WTC11 (cell line): Measurements from ENCODE around the gene PROSER2.

ENCODE experiments used
- CREB1 ChIP-seq: sonication (generic); formaldehyde crosslinking; IDR thresholded peaks from 2 replicates; pipeline ENCODE4 v1.8.0; 2023; ENCODE audit warnings: mild to moderate bottlenecking, missing genetic modification reagents
- NFE2L1 ChIP-seq: sonication (generic); formaldehyde crosslinking; IDR thresholded peaks from 2 replicates; pipeline ENCODE4 v1.8.1; 2023; ENCODE audit warnings: missing genetic modification reagents
- SMAD4 ChIP-seq: sonication (generic); formaldehyde crosslinking; IDR thresholded peaks from 2 replicates; pipeline ENCODE4 v1.8.0; 2022; ENCODE audit warnings: mild to moderate bottlenecking, missing genetic modification reagents
- TP53 ChIP-seq: sonication (generic); formaldehyde crosslinking; IDR thresholded peaks from 2 replicates; pipeline ENCODE4 v1.8.1; 2023; ENCODE audit warnings: mild to moderate bottlenecking, missing genetic modification reagents
- ZNF121 ChIP-seq: sonication (generic); formaldehyde crosslinking; IDR thresholded peaks from 2 replicates; pipeline ENCODE4 v1.8.0; 2023; ENCODE audit warnings: missing genetic modification reagents
- TF ChIP-seq, protein P1 (sequence below): fragments of 200-600 bp; IDR thresholded peaks from 2 replicates; pipeline ENCODE4 v1.8.0; 2022; ENCODE audit warnings: antibody characterized with exemption
- TF ChIP-seq, protein P2 (sequence below): sonication (generic); formaldehyde crosslinking; IDR thresholded peaks from 2 replicates; pipeline ENCODE4 v1.8.1; 2023; ENCODE audit warnings: mild to moderate bottlenecking, missing genetic modification reagents, moderate library complexity
- TF ChIP-seq, protein P3 (sequence below): sonication (generic); formaldehyde crosslinking; IDR thresholded peaks from 2 replicates; pipeline ENCODE4 v1.8.1; 2023; ENCODE audit warnings: mild to moderate bottlenecking, missing genetic modification reagents

DNA sequence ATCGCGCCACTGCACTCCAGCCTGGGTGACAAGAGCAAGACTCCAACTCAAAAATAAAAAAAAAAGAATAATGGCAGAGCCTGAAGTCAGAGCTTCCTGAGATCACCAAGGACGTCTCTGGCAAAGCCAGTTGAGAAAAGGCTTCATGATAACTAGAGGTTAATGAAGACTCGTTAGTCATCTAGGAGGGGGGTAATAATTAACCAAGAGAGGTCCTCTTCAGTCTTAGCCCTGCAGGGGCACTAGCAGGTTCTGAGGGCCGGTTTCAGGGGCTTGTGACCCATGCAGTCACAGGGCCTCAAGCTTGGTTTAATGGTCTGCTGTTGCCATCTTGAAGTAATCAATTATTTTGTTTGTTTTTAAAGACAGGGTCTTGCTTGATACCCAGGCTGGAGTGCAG is 28.6 kb upstream of the PROSER2 start:
- TF ChIP-seq NFE2L1 (no peak), CREB1 (CRISPR knock-in tag) (no peak), ZNF121 (CRISPR knock-in tag) (no peak), TP53 (CRISPR knock-in tag) (no peak), SMAD4 (CRISPR knock-in tag) (no peak)
- TF ChIP-seq, protein P1, sequence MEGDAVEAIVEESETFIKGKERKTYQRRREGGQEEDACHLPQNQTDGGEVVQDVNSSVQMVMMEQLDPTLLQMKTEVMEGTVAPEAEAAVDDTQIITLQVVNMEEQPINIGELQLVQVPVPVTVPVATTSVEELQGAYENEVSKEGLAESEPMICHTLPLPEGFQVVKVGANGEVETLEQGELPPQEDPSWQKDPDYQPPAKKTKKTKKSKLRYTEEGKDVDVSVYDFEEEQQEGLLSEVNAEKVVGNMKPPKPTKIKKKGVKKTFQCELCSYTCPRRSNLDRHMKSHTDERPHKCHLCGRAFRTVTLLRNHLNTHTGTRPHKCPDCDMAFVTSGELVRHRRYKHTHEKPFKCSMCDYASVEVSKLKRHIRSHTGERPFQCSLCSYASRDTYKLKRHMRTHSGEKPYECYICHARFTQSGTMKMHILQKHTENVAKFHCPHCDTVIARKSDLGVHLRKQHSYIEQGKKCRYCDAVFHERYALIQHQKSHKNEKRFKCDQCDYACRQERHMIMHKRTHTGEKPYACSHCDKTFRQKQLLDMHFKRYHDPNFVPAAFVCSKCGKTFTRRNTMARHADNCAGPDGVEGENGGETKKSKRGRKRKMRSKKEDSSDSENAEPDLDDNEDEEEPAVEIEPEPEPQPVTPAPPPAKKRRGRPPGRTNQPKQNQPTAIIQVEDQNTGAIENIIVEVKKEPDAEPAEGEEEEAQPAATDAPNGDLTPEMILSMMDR, result no peak
- TF ChIP-seq, protein P2, sequence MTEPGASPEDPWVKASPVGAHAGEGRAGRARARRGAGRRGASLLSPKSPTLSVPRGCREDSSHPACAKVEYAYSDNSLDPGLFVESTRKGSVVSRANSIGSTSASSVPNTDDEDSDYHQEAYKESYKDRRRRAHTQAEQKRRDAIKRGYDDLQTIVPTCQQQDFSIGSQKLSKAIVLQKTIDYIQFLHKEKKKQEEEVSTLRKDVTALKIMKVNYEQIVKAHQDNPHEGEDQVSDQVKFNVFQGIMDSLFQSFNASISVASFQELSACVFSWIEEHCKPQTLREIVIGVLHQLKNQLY (CRISPR knock-in tag), result no peak
- TF ChIP-seq, protein P3, sequence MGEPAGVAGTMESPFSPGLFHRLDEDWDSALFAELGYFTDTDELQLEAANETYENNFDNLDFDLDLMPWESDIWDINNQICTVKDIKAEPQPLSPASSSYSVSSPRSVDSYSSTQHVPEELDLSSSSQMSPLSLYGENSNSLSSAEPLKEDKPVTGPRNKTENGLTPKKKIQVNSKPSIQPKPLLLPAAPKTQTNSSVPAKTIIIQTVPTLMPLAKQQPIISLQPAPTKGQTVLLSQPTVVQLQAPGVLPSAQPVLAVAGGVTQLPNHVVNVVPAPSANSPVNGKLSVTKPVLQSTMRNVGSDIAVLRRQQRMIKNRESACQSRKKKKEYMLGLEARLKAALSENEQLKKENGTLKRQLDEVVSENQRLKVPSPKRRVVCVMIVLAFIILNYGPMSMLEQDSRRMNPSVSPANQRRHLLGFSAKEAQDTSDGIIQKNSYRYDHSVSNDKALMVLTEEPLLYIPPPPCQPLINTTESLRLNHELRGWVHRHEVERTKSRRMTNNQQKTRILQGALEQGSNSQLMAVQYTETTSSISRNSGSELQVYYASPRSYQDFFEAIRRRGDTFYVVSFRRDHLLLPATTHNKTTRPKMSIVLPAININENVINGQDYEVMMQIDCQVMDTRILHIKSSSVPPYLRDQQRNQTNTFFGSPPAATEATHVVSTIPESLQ, result no peak
